Activated CD4-positive, alpha-beta T cell treated with anti-CD3 and anti-CD28 coated beads for 4 hours (primary cell): ENCODE results near the gene PAM16.

Experiments
- DNase-seq, 2 donors: peaks; one replicate each; pipeline ENCODE4 v3.0.0-alpha.2; 2020

Gene PAM16

DNA sequence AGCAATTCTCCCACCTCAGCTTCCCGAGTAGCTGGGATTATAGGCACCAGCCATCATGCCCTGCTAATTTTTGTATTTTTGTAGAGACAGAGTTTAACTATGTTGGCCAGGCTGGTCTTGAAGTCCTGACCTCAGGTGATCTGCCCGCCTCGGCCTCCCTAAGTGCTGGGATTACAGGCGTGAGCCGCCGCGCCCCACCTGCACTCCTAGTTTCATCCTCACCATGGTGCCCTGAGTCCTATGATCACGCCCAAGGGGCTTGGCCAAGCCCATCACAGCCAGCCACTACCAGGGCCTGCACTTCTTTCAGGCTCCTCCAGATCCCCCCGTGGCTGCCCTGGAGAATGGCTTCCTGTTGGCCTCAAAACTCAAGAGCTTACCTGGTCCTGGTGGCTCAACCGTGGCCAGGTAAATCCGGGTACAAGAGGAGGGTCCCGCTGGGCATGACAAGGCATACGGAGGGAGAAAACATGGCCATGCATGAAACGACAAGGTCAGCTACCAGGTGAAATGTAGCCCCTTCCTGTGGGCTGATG is 57.9 kb downstream of the PAM16 start:
- DNase-seq = no peak

DNA sequence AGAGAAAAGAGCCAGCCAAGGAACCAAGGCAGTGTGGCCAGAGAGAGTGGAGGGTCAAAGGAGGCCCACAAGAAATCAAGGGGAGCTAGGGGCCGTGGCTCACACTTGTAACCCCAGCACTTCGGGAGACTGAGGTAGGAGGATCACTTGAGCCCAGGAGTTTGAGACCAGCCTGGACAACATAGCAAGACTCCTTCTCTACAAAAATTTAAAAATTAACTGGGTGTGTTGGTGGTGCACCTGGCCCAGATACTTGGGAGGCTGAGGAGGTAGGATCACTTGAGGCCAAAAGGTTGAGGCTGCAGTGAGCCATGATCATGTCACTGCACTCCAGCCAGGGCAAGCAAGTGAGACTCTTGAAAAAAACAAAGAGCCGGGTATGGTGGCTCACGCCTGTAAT is 59.4 kb downstream of the PAM16 start:
- no peak for DNase-seq
